GM18873 (cell line): ENCODE data around the gene SULT1A1.
"Not testable (repeated sequence)": the region's sequence is repeated elsewhere in the genome, so short reads cannot be mapped to it uniquely, and the experiment has no call there.

Experiments used
- ATAC-seq: cut with Tn5 transposase; IDR thresholded peaks from one replicate; pipeline ENCODE4 v1.9.1; 2021; ENCODE audit warnings: mild to moderate bottlenecking, moderate library complexity, moderate number of reproducible peaks; ENCODE audit not compliant: unreplicated experiment, low FRiP score

SULT1A1 gene

DNA sequence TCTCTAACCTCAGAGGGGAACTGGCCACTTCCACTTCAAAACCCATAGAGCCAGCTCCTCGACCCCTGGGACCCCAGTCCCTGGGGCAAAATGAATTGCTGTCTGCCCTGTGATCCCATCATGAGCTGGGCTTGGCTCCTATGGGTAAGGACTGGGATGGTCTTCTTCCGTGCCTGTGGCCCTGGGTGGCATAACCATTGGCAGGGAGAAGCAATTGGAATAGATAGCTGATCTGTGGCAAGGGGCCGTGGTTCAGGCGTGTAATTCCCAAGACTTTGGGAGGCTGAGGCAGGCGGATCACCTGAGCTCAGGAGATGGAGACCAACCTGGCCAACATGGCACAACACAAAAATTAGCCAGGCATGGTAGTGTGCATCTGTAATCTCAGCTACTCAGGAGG is 17.3 kb downstream of the SULT1A1 start:
- ATAC-seq = no peak

- no peak for ATAC-seq
Measured at GRCh38 chr16:28591355-28591754, 18.5 kb downstream of the SULT1A1 start.

DNA sequence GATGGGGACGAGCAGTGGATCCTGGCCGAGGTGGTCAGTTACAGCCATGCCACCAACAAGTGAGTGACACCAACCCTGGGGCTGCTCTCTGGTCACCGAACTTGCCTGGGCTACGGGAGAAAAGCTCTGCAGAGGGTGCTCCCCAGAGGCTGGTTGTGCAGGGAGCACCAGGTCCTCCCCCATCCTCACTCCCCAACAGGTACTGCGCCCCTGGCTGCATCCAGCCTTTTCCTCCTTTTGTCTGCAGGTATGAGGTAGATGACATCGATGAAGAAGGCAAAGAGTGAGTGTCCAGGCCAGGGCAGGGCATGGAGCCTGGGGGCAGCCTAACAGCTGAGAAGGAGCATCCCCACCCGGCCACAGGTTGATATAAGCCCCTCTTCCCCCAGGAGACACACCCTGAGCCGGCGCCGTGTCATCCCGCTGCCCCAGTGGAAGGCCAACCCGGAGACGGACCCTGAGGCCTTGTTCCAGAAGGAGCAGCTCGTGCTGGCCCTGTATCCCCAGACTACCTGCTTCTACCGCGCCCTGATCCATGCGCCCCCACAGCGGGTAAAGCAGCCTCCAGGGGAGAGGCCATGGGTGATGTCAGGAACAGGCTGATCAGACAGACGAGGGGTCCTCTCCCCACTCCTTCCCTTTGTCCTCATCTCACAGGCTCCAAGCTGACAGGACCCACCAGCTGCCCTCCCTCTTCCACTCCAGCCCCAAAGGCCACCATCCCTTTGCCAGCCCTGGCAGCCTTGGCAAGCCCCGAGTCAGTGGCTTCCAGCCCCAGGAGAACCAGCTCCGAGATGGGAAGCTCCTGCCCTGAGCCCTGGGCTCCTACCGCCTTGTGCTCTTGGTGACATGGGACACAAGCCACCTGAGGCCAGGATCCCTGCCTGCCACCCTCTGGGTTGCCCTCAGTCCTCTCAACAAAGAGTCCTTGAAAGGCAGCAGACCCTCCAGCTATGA is 19.2 kb downstream of the SULT1A1 start:
- no peak for ATAC-seq

GRCh38 chr16:28589930-28590329 is 19.9 kb downstream of the SULT1A1 start:
- ATAC-seq = no peak

DNA sequence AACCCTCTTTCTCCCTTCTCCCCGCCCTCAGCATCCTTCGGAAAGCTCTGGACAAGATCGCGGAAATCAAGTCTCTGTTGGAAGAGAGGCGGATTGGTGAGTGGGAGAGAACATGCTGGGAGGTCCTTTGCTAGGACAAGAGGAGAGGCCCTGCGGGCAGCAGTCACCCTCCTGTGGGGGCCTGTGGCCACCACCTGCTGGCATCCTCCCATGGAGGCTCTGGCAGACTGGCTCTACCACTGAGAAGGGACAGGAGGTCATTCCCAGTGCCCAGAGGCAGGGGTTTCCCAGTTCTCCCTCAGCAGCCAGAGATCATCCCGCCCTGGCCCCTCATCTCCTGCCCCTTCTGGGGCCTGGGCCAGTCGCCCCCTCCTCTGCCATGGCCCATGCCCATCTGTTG is 20.8 kb downstream of the SULT1A1 start:
- no peak for ATAC-seq

GRCh38 chr16:28587386-28587785 is 22.5 kb downstream of the SULT1A1 start:
- no peak for ATAC-seq

DNA sequence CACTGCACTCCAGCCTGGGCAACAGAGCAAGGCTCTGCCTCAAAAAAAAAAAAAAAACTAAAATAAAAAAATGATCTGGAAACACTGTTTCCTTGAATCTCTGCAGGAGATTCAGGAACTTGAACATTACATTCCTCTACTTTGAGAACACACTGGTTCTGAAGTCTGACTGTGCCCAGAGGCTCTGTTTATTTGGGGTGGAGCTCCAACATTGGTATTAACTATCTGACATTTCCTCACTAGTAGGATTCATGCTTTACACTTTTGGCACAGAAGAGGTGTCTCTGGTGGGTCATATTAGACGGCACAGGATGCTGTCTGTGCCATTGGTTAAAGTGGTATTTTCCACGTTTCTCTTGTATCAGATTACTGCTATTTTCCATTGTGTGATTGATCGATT is 23.4 kb downstream of the SULT1A1 start:
- no peak for ATAC-seq

DNA sequence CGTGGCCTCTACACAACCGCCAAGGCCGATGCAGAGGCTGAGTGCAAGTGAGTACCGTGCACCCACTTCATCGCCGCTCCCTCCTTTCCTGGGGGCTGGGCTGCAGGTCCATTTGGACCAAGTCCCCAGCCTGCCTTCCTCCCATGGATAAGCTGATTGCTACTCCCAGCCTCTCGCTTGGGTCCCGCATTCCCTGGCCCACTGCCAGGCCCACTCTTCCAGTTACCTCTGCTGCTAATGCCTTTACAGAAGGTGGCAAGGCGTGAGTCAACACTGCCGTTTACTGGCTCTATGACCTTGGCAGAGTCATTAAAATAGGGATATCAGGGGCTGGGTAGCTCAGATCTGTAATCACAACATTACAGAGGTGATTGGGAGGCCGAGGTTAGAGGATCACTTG is 24.2 kb downstream of the SULT1A1 start:
- no peak for ATAC-seq

- no peak for ATAC-seq
Measured at GRCh38 chr16:28580726-28581315, 29.0 kb downstream of the SULT1A1 start.

DNA sequence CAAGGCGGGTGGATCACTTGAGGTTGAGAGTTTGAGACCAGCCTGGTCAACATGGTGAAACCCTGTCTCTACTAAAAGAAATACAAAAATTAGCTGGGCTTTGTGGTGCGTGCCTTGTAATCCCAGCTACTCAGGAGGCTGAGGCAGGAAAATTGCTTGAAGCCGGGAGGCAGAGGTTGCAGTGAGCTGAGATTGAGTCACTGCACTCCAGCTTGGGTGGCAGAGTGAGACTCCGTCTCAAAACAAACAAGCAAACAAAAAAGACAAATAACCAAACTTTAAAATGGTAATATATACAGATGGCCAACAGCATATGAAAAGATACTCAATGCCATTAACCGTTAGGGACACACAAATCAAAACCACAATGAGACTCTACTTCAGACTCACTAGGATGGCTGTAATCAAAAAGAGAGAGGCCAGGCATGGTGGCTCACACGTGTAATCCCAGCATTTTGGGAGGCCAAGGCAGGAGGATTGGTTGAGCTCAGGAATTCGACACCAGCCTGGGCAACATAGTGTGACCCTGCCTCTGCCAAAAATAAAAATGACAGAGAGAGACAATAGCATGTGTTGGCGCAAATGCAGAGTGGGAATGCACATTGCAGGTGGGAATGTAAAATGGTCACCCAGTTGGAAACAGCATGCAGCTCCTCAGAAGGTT is 34.3 kb downstream of the SULT1A1 start:
- ATAC-seq = no peak

DNA sequence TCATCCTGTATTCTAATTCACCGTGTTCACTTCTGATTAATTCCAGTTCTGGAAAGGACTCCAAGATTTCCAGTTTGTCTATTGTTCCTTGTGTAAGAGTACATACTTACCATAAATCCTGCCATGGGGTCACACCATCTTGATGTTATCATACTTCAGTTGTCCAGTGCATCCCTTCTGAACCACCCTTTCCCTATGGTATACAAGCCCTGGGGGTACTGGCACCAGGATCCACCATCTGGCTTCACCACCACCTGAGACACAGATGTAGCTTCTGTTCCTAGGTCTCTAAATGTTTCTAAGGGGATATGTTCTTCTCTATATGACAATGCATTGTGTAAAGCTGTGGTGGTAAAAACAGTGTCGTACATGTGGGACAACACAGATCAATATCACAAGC is 34.9 kb downstream of the SULT1A1 start:
- no peak for ATAC-seq

GRCh38 chr16:28573738-28574718 is 35.8 kb downstream of the SULT1A1 start:
- no peak for ATAC-seq

DNA sequence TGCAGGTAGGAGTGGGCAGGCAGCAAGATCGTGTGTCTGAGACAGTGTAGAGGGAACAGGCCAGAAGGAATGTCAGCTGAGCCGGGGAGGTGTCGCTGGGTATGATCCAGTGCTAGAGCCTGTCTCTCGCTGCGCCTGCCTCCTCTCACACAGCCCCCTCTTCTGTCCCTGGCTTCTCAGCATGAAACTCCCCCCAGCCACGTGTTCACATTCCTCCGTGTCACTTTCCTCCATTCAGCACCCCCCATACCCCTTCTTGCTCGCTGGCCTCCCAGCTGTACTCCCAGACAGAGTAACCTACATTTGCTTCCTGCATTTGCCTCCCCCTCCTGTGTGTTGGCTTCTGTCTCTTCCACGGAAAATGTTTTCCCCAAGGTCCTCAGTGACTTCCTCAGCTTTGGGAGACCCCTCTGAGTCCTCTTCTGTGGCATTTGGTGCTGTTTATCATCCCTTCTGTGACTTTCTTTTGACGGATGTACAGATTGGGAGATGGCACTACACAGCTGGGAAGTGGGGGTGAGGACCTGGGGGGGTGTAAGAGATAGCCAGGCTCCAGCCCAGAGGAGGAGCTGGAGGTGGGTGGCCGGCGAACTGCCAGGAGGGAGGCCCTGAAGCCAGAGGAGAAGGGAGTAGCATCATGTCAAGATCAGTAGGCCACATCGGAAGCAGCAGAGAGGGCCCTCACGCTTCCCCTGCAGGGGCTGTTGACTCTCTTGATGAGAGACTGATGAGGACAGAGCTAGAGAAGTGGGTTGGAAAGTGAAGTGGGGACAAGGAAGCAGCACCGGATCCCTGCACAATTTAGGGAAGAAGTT is 36.9 kb downstream of the SULT1A1 start:
- no peak for ATAC-seq

- no peak for ATAC-seq
Measured at GRCh38 chr16:28569968-28570752, 39.7 kb downstream of the SULT1A1 start.

DNA sequence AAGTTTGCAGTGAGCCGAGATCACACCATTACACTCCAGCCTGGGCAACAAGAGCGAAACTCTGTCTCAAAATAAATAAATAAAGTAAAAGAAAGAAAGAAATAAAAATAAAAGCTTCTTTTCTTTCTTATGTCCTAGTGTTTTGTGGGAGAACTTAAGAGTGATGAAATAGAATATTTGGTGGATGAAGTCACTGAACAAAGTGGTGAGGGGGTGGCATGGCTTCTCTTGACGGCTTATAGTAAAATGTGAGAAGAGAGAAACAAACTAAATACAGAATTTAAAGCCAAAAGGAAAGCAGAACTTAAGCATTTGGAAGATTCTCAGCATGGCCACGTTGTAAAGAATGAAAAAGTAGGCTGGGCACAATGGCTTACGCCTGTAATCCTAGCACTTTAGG is 40.8 kb downstream of the SULT1A1 start:
- no peak for ATAC-seq

DNA sequence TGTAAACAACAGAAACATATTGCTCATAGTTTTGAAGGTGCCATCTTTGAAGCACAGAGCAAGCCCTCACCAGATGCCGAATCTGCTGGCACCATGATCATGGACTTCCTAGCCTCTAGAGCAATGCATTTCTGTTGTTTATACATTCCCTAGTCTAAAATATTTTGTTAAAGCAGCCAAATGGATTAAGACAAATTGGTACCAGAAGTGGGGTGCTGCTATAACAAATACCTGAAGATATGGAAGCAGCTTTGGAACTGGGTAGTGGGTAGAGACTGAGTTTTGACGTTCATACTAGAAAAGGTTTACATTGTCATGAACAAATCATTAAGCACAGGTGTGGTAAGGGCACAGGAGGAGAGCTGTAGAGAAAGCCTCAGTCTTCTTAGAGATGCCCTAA is 42.6 kb downstream of the SULT1A1 start:
- ATAC-seq = no peak

DNA sequence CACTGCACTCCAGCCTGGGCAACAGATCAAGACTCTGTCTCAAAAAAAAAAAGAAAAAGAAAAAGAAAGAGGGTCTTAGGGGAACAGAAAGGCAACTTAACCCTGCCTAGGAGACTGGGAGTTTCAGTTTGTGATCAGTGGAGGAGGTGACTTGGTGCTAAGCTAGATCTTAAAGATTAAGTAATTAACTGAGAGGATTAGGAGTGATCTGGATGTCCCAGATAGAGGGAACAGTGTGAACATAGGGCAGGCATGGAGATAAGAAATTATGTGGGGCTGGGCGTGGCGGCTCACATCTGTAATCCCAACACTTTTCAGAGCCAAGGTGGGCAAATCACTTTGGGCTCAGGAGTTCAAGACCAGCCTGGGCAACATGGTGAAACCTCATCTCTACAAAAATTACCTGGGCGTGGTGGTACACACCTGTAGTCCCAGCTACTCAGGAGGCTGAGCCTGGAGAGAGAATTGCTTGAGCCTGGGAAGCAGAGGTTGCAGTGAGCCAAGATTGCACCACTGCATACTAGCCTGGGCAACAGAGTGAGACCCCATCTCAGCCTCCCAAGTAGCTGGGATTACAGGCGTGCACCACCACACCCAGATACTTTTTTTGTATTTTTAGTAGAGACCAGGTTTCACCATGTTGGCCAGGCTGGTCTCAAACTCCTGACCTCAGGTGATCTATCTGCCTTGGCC is 43.5 kb downstream of the SULT1A1 start:
- ATAC-seq = not testable (repeated sequence)

- no peak for ATAC-seq
Measured at GRCh38 chr16:28563218-28563617, 46.6 kb downstream of the SULT1A1 start.
